OCI-LY1 (cell line): ENCODE results near the gene FKBP4.

ENCODE experiments used
- EZH2 ChIP-seq: fragments of 200-600 bp; sonication (generic), shearing (Covaris generic); IDR thresholded peaks from 2 replicates; pipeline ENCODE4 v1.8.0; 2017; ENCODE audit warnings: borderline replicate concordance, mixed run types, mild to moderate bottlenecking, antibody characterized with exemption, low read length, moderate library complexity, mixed read lengths
- TF ChIP-seq, protein P1 (sequence below): fragments of 200-600 bp; sonication (generic), shearing (Covaris generic); IDR thresholded peaks from 2 replicates; pipeline ENCODE4 v1.5.1; 2017; ENCODE audit warnings: mild to moderate bottlenecking, antibody characterized with exemption, low read length, moderate library complexity, mixed read lengths

DNA sequence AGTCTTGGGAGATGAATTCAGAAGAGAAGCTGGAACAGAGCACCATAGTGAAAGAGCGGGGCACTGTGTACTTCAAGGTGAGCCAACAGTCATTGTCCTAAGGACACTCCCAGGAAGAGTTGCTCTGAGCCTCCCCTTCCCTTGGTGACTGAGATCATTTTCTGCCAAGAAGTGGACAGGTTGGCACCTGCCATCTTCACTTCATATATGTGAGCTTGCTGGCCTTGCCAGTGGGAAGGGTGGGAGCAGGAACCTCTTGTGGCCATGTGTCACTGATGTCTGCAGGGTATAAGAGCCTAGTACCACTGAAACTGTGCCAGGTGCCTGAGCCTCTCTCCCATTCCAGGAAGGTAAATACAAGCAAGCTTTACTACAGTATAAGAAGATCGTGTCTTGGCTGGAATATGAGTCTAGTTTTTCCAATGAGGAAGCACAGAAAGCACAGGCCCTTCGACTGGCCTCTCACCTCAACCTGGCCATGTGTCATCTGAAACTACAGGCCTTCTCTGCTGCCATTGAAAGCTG, 5.3 kb downstream of the FKBP4 start:
- TF ChIP-seq, protein P1, sequence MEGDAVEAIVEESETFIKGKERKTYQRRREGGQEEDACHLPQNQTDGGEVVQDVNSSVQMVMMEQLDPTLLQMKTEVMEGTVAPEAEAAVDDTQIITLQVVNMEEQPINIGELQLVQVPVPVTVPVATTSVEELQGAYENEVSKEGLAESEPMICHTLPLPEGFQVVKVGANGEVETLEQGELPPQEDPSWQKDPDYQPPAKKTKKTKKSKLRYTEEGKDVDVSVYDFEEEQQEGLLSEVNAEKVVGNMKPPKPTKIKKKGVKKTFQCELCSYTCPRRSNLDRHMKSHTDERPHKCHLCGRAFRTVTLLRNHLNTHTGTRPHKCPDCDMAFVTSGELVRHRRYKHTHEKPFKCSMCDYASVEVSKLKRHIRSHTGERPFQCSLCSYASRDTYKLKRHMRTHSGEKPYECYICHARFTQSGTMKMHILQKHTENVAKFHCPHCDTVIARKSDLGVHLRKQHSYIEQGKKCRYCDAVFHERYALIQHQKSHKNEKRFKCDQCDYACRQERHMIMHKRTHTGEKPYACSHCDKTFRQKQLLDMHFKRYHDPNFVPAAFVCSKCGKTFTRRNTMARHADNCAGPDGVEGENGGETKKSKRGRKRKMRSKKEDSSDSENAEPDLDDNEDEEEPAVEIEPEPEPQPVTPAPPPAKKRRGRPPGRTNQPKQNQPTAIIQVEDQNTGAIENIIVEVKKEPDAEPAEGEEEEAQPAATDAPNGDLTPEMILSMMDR = no peak
- TF ChIP-seq EZH2 = no peak
